GM19463 (cell line): Measurements from ENCODE around the gene USP8.
"Not testable (repeated sequence)": the region's sequence is repeated elsewhere in the genome, so short reads cannot be mapped to it uniquely, and the experiment has no call there.

ENCODE experiments used
- ATAC-seq: cut with Tn5 transposase; IDR thresholded peaks from one replicate; pipeline ENCODE4 v1.9.1; 2021; ENCODE audit warnings: mild to moderate bottlenecking, moderate library complexity; ENCODE audit not compliant: unreplicated experiment

The USP8 gene

GRCh38 chr15:50424066-50424890, at the start of gene USP8:
TSS of gene USP8 (plus strand) at chr15:50424405. CDS start at chr15:50439074, 14,669 bp downstream.
- ATAC-seq, result peak; percentile 95

GRCh38 chr15:50377867-50378751, 46.1 kb upstream of the USP8 start:
- ATAC-seq, result peak; percentile 97

DNA sequence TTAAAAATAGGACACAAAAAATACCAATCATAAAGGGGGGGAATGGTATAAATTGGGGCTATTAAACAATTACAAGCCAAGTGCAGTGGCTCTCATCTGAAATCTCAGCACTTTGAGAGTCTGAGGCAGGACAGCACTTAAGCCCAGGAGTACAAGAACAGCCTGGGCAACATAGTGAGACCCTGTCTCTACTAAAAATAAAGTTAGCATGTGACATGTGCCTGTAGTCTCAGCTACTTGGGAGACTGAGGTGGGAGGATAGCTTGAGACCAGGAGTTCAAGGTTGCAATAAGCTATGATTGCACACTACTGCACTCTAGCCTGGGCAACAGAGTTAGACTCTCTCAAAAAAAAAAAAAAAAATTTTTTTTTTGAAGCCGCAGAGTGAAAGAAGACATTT, 45.4 kb upstream of the USP8 start:
- ATAC-seq, result no peak

DNA sequence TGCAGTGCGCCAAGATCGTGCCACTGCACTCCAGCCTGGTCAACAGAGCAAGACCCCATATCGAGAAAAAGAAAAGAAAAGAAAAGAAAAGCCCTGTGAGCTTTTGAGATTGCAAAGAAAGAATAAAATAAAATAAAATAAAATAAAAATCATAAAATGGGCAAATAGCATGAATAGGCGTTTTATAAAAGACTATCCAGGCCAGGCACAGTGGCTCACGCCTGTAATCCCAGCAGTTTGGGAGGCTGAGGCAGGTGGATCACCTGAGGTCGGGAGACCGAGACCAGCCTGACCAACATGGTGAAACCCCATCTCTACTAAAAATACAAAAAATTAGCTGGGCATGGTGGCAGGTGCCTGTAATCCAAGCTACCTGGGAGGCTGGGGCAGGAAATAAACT, 44.8 kb upstream of the USP8 start:
- ATAC-seq, result not testable (repeated sequence)

DNA sequence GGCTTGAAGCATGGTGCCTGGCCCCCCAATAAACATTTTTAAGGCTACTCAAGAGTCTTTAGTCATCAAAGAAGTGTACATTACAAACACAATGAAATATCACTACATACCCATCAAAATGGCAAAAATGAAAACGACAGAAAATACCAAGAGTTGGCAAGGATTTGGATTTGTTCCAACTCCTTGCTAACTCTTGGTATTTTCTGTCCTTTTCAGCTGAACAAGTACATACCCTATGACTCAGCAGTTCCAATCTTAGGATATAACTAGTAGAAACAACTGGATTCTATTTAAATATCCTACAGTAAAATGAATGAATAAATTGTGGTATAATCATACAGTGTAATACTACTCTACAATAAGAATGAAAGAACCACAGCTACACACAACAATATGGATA, 44.1 kb upstream of the USP8 start:
- no peak for ATAC-seq

GRCh38 chr15:50381438-50381837, 42.8 kb upstream of the USP8 start:
- no peak for ATAC-seq

DNA sequence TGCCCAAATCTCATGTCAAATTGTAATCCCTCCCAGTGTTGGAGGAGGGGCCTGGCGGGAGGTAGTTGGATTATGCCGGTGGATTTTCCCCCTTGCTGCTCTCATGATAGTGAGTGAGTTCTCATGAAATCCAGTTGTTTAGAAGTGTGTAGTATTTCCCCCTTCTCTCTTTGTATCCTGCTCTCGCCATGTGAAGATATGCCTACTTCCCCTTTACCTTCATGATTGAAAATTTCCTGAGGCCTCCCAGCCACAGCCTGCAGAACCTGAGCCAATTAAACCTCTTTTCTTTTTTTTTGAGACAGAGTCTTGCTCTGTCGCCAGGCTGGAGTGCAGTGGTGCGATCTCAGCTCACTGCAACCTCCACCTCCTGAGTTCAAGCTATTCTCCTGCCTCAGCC, 41.8 kb upstream of the USP8 start:
- ATAC-seq, result not testable (repeated sequence)

GRCh38 chr15:50390554-50391264, 33.5 kb upstream of the USP8 start:
- ATAC-seq, result peak; percentile 77

- ATAC-seq, result not testable (repeated sequence)
Measured at GRCh38 chr15:50391561-50391960, 32.6 kb upstream of the USP8 start.

GRCh38 chr15:50411870-50412269, 12.3 kb upstream of the USP8 start:
- ATAC-seq, result no peak

DNA sequence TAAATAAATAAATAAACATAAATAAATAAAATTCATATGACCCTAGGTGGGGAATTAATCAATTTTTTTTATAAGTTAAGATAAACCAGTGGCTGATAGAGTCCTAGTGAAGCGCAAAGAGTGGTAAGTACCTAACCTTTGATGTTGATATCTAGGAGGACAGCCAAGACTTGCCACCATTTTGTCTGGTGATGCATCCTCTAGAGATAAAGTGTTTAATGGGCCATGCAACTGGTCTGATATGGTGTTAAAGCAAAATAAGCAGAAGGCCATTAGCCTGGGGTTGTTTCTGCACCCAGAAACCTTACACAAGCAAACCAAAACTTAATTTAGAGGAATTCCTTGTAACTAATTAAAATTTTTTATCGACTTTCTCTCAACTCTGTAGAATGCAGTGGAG, 9.6 kb upstream of the USP8 start:
- ATAC-seq, result no peak

- ATAC-seq, result no peak
Measured at GRCh38 chr15:50415752-50416404, 8.3 kb upstream of the USP8 start.

- no peak for ATAC-seq
Measured at GRCh38 chr15:50416890-50417289, 7.3 kb upstream of the USP8 start.

GRCh38 chr15:50418041-50418583, 6.1 kb upstream of the USP8 start:
- no peak for ATAC-seq

DNA sequence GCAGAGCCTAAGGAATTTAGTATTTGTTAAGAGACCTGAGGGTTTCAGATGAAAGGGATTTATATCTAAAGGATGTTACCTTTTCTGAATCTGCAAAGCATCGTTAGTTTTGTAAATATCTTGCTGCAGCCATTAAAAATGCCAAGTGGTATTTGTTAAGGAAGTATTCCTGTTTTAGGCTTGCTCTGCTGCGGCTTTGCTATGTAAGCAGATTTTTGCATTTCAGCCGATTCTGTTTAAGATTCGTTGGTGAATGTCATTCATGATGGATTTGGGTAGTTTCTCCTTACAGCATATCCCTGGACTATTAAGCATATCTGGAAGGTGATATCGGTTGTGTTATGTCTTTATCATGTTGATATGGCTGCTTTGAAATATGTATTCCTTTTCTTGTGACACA, 1.0 kb downstream of the USP8 start:
- no peak for ATAC-seq

GRCh38 chr15:50425678-50426246, 1.6 kb downstream of the USP8 start:
- not testable (repeated sequence) for ATAC-seq

- no peak for ATAC-seq
Measured at GRCh38 chr15:50426428-50426827, 2.2 kb downstream of the USP8 start.

GRCh38 chr15:50431204-50431603, 7.0 kb downstream of the USP8 start:
- ATAC-seq, result no peak

GRCh38 chr15:50432230-50432629, 8.0 kb downstream of the USP8 start:
- no peak for ATAC-seq

GRCh38 chr15:50435772-50436171, 11.6 kb downstream of the USP8 start:
- ATAC-seq, result no peak
